ENCODE data around the gene MID1IP1. TPM values are rescaled to one million over a fixed set of nuclear protein-coding genes. Genes with fewer than 3 reads are reported as not detected.

The MID1IP1 gene
- total and polyA plus RNA-seq, 2 of the 8 experiments (the other 6 are each of a cell fraction or from before 2014, with no cell fraction given) = 118 to 128 TPM

DNA sequence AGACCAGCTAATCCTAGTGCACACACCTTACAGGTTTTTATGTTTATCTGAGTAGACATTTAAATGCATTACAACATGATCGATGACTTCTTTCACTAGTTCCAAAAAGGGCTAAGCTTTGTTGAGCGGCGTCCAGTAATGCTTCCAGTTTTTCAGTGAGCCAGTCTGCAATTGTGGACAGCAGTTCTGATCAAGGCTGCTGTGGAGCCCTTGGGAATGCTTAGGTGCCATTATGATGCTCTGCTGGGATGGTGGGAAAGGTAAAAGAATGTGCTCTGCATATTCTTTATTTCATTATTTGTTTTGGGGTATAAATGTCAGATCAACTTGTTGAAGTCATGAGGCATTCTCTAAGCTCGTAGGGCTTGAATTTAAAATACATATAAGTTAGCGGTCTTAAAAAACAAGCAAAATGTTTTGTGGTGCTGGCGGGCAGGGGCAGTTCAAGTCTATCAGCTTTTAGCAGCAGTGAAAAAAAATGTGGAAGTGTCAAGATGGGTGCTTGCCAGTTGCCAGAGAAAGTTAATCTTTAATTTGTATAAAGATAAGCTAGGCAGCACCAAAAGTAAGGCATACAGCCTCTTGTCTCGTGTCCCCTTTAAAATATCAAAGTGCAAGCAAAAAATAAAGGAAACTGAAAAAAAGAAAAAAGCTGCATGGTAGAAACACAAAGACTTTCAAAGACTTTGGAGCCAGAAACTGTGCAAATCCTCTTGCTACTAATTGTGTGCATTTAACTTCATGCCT lies 5.8 kb downstream of the MID1IP1 start:
- POLR2A ChIA-PET (ENCODE audit: partially characterized antibody) = interaction anchor here (0.5 to 5.8 kb wide), 14 partner anchors 9 to 1027 kb away, joined by 3 to 64 read pairs (median 4); no protein-coding TSS in a partner anchor
- no peak overlapping the region for H3K23ac ChIP-seq (ENCODE audit: insufficient read length)
- no peak overlapping the region for H2BK20ac ChIP-seq (ENCODE audit: low read length)
- no peak overlapping the region; the same call in 1 of the 2 replicates for H3K18ac ChIP-seq (ENCODE audit: extremely low read depth, low read length)
- TF ChIP-seq POLR2AphosphoS5 (IDR thresholded peaks at IDR 0.05; ENCODE audit: low read depth, low read length) (peak; percentile 61; the same call in 1 of the 2 replicates), SIX5 (IDR thresholded peaks at IDR 0.05; ENCODE audit: low read depth, low read length) (no peak), MAFK (IDR thresholded peaks at IDR 0.05; ENCODE audit: low read depth, low read length) (no peak), POLR2A (IDR thresholded peaks at IDR 0.05; ENCODE audit: control extremely low read depth in 1 of 2, low read depth in 2 of 2, low read length in 2 of 2) (peak in 1 of 2 experiments; percentile 56; a peak in 2 of 3 replicates), SUZ12 (IDR thresholded peaks at IDR 0.05; ENCODE audit: low read length) (no peak)
- H2BK12ac ChIP-seq (ENCODE audit: low read depth, low read length) = peak overlapping the region; percentile 50; the same call in 1 of the 2 replicates
- peaks cover 3% of the 10 kb centered on the region; the same call in 1 of the 2 replicates for H3K23me2 ChIP-seq (ENCODE audit: low read depth, low read length)
- H3K36me3 ChIP-seq (ENCODE audit: control insufficient read depth in 2 of 4, insufficient read depth in 4 of 4, low read length in 3 of 4) = peaks cover 0 to 31% (median 6%) of the 10 kb centered on the region in 4 experiments; a peak in 3 of 8 replicates
- no peak overlapping the region for H2BK5ac ChIP-seq (ENCODE audit: low read depth, low read length)
- no peak overlapping the region for H3K4ac ChIP-seq (replicated peaks; ENCODE audit: insufficient read length, low read depth, low read length)
- H2BK120ac ChIP-seq (replicated peaks; ENCODE audit: low read depth, low read length) = no peak overlapping the region
- no peak overlapping the region for H3K14ac ChIP-seq (ENCODE audit: insufficient read length)
- H3K27me3 ChIP-seq (replicated peaks in 1 of 4; ENCODE audit: control insufficient read depth in 3 of 4, extremely low read depth in 1 of 4, insufficient read depth in 3 of 4, low read length in 3 of 4) = no peaks in the 10 kb centered on the region
- CTCF ChIA-PET (ENCODE audit: partially characterized antibody) = interaction anchor here (0.7 to 1.2 kb wide), 2 partner anchors 180 to 239 kb away, joined by 3 read pairs; no protein-coding TSS in a partner anchor
- H3K79me1 ChIP-seq (ENCODE audit: low read depth, low read length) = no peaks in the 10 kb centered on the region
- peak overlapping the region; percentile 64 to 76 for H3K4me2 ChIP-seq (ENCODE audit: insufficient read depth in 1 of 2, low read depth in 2 of 2, low read length in 2 of 2)
- H4K5ac ChIP-seq (ENCODE audit: insufficient read length, low read depth, low read length) = no peak overlapping the region
- no peak overlapping the region for H4K91ac ChIP-seq (replicated peaks; ENCODE audit: insufficient read length, low read length)
- H4K20me1 ChIP-seq (replicated peaks in 1 of 2; ENCODE audit: control insufficient read depth in 1 of 2, insufficient read depth in 2 of 2, low read length in 2 of 2) = no peaks in the 10 kb centered on the region
- H3K56ac ChIP-seq (replicated peaks; ENCODE audit: insufficient read length, low read depth, low read length) = no peak overlapping the region
- FAIRE-seq = no peak
- no peak overlapping the region for H2AFZ ChIP-seq (ENCODE audit: low read length)
- no peak overlapping the region for H3K27ac ChIP-seq (ENCODE audit: low read depth, low read length)
- peak overlapping the region; percentile 34 to 95 (median 84) for H3K4me3 ChIP-seq (ENCODE audit: extremely low read depth in 1 of 4, insufficient read depth in 2 of 4, low read depth in 3 of 4, low read length in 4 of 4)
- no peaks in the 10 kb centered on the region for H3K9me3 ChIP-seq (ENCODE audit: insufficient read depth in 2 of 2, low read depth in 1 of 2, low read length in 1 of 2)
- peaks cover 0 to 3% (median 0%) of the 10 kb centered on the region in 4 experiments; a peak in 2 of 7 replicates for H3K4me1 ChIP-seq (replicated peaks in 1 of 4; ENCODE audit: control insufficient read depth in 3 of 4, insufficient read depth in 4 of 4, low read length in 3 of 4)
- H4K8ac ChIP-seq (ENCODE audit: extremely low read depth, insufficient read depth, low read length) = no peak overlapping the region
- H3K79me2 ChIP-seq (ENCODE audit: control insufficient read depth in 1 of 2, insufficient read depth in 2 of 2, low read length in 2 of 2) = peaks cover 5 to 36% of the 10 kb centered on the region in 2 experiments; a peak in 3 of 4 replicates
- 36% methylated on average over 7 of the region's 7 CpGs; no CpG with 5 or more reads in 1 of the 2 experiments for WGBS, 2 experiments (ENCODE audit: extremely low coverage in 1 of 2, insufficient coverage in 1 of 2, insufficient read length in 1 of 2, insufficient replicate concordance in 2 of 2, low coverage in 1 of 2, low lambda C conversion rate in 2 of 2, missing lambda C conversion rate in 1 of 2)
- DNase-seq (ENCODE audit: low read depth in 1 of 2, low spot score in 2 of 2) = no peak
- H3K9ac ChIP-seq (replicated peaks in 1 of 4; ENCODE audit: extremely low read depth in 1 of 4, low read depth in 3 of 4, low read length in 3 of 4) = peak overlapping the region in 1 of 4 experiments; percentile 80; a peak in 2 of 7 replicates
- no peak overlapping the region for H2AK5ac ChIP-seq (ENCODE audit: low read depth, low read length)
- H2BK15ac ChIP-seq (ENCODE audit: low read length) = no peak overlapping the region
